HG02571 (cell line): Measurements from ENCODE around the gene SECTM1.

ENCODE experiments used
- ATAC-seq: cut with Tn5 transposase; IDR thresholded peaks from one replicate; pipeline ENCODE4 v1.9.1; 2021; ENCODE audit warnings: mild to moderate bottlenecking, moderate library complexity; ENCODE audit not compliant: unreplicated experiment

SECTM1 gene

GRCh38 chr17:82317394-82318168 lies 16.0 kb downstream of the SECTM1 start, which contains the start of gene CD7:
Gene CD7, minus strand, starts transcription at chr17:82317608. Its CDS starts 113 bp downstream, at chr17:82317495.
- no peak for ATAC-seq

DNA sequence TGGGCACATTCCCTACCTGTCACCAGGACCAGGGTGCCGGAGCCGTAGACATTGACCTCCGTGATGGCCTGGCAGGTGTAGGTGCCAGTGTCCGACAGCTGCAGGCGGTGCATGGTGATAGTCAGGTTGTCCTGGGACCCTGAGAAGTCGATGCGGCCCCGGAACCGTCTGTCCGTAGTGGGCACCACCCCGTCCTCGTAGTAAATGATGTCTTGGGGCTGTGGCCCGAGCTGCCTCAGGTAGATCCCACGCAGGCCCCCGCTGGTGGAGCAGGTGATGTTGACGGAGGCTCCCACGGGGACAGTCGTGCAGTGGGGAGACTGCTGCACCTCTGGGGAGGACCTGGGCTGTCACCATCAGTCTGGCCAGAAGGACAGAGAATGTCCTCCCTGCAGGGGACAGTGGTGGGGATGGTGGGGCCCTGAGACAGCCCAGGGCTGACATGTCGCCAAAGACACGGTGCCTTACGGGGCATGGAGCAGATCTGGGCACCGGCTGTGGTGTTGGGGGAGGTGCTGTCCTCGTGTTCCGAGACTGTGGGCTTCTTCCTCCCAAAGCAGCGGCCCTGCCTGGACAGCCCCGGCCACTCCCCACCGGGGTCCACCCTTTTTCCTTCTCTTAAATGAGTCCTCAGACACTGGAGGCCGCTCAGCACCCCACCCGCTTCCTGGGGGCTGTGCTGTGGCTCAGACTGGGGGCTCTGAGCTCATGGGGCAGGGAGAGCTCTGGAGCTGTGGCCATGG lies 16.7 kb downstream of the SECTM1 start:
- no peak for ATAC-seq

- ATAC-seq, result no peak
Measured at GRCh38 chr17:82315703-82316358, 17.7 kb downstream of the SECTM1 start.

GRCh38 chr17:82314727-82315605 lies 18.6 kb downstream of the SECTM1 start:
- ATAC-seq, result no peak

DNA sequence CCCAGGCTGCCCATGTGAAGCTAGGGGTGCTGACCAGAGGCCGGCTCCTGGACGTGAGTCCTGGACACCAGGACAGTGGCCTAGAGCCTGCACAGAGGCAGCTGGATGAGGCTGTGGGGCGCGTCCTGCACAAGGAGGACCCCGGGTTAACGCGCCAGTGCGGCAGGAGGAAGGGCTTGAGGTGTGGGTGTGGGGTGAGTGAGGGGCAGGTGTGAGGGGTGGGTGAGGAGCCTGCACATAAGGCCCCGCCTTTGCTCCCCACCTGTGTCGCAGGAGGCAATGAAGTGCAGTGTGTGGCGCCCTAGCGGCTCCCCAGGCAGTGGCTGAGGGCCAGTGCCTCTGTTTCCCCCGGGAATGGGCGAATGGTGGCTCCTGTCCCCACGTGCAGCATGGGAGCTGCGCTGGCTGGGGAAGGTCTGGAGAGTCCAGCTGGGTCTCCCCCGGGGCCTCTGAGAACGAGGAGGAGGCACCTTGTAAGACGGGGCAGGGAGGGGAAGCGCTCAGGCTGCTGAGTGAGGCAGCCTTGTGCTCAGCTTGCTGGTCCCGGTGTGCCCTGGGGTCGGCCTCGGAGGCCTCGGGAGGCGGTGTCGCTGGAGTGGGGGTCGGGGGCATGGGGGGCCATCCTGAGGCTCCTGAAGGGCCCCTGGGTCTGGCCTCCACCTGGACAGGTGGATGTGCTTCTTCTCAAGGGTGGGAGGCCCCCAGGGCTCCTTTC lies 19.4 kb downstream of the SECTM1 start:
- ATAC-seq, result no peak

GRCh38 chr17:82313195-82314011 lies 20.2 kb downstream of the SECTM1 start:
- no peak for ATAC-seq

GRCh38 chr17:82311971-82312370 lies 21.6 kb downstream of the SECTM1 start:
- ATAC-seq, result no peak

GRCh38 chr17:82310877-82311276 lies 22.7 kb downstream of the SECTM1 start:
- no peak for ATAC-seq

GRCh38 chr17:82309656-82310570 lies 23.7 kb downstream of the SECTM1 start:
- ATAC-seq, result no peak

DNA sequence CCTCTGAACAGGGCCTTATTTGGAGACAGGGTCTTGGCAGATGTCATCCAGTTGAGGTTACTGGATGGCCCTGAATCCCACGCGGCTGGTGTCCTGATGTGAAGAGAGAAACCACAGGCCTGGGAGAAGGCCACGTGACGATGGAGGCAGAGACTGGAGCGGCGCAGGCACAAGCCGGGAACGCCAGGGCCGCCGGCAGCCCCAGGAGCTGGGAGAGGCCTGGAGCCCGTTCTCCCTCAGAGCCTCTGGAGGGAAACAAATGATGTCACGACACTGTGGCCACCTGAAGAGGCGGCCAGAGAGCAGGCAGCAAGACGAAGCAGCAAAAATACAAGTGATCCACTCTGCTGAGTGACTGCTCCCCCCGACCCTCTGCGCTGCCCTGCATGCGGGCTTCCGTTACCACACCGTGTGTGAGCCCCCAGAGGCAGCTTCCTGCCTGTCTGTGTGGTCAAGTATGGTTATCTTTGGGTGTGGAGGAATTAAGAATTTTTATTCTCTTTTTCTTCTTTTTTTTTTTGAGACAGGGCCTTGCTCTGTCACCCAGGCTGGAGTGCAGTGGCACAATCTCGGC lies 27.8 kb downstream of the SECTM1 start:
- ATAC-seq, result no peak

- ATAC-seq, result no peak
Measured at GRCh38 chr17:82304826-82305726, 28.5 kb downstream of the SECTM1 start.

DNA sequence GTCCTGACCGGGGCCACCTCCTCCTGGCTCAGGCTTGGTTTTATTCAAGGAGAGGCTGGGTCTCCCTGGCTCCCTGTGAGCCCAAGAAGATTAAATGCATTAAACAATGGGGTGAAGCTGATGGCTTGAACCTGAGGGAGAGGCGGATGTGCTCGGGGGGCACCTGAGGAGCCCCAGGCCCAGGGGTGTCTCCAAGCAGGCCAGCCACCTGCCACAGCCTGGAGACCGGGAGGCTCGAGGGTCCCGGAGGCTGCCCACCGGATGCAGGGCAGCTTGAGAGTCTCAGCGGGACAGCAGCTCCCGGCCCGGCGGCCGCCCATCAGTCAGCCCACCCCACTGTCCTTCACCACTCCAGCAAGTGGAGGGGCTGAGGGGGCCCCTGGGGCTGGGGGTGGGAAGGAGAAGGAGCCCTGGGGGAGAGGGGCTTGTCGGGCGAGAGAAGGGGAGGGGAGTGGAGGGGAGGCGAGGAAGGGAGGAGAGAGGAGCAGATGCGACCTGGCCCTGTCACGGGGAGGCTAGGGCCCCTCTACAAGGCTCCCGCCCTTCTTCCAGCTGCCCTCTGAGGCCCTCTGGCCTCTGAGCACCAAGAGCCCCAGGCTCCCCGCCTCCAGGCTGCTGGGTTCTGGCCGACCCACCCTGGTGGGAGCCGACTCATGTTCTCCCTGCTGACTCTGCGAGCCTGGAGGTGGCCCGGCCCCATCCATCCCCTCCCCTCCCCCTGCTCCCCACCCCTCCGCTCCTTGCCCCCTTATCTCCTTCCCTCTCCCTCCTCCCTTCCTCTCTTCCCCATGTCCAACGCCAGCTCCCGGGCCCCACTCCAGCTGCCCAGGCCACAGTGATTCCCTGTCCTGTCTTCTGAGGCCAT lies 29.4 kb downstream of the SECTM1 start:
- no peak for ATAC-seq

DNA sequence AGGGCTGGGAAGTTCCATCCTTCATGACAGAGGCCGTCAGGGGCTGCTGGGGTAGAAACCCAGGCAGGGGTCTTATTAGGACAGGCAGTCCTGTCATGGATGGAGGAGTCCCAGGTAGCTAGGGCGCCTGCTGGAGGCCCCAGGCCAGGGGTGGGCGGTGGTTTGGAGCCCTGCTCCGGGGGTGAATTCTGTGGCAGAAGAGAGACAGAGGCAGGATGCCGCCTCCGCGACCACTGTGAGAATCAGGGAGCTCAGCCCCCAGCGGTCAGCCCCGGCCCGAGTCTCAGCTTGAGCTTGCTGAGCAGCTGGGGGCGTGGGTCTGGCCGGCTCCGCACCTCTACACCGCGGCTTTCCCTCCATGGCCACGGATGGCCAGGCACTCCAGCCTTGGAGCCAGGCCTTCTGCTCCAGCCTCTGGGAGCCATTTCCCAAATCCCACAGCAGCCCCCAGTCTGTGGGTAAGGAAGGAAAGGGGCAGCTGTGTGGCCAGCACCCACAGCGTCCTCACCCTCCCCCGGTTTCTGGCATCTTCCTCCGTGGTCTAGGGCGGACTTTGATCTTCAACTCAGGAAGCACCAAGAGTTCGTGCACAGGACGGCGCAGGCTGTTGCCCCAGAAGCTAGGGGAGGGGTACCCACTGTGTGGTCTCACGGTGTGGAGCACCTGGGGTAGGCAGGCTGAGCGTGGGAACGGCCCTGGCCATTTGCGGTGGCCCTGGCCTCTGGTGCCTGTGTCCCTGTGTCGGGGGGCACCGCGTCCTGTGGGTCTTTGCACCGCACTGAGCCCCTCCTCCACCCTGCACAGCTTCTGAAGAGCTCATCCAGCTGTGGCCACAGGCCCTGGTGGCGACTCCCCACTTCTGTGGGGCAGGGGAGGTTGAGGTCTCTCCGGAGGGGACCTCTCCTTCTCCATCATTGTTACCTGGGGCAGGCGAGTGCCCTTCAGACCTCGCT lies 30.3 kb downstream of the SECTM1 start:
- ATAC-seq, result no peak

DNA sequence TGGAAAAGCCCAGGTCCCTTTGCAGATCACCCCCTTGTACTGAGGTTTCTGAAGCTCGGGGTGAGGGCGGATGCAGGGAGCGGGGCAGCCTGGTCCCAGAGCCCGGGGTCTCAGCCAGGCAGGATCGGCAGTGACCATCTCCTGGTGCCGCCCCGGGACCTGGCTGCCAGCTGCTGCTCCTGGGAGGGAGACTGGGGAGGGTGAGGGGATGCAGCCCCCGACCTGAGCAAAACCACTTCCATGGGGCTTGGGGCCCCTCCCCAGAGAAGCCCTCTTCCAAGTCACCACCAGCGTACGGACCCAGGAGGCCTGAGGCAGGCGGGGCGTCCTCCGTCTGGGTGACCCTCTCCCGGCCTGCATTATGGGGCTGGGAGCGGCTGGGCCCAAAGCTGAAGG lies 31.0 kb downstream of the SECTM1 start:
- ATAC-seq, result no peak
